G401.6 (cell line): ENCODE measurements around the gene DNAJC21.
"Not testable (repeated sequence)": the region's sequence is repeated elsewhere in the genome, so short reads cannot be mapped to it uniquely, and the experiment has no call there.

Experiments used
- FAIRE-seq: peaks from 2 replicates; lab custom pipeline; 2012; peaks lifted over from hg19 to GRCh38; lab: Jason Lieb, UNC

Gene DNAJC21

DNA sequence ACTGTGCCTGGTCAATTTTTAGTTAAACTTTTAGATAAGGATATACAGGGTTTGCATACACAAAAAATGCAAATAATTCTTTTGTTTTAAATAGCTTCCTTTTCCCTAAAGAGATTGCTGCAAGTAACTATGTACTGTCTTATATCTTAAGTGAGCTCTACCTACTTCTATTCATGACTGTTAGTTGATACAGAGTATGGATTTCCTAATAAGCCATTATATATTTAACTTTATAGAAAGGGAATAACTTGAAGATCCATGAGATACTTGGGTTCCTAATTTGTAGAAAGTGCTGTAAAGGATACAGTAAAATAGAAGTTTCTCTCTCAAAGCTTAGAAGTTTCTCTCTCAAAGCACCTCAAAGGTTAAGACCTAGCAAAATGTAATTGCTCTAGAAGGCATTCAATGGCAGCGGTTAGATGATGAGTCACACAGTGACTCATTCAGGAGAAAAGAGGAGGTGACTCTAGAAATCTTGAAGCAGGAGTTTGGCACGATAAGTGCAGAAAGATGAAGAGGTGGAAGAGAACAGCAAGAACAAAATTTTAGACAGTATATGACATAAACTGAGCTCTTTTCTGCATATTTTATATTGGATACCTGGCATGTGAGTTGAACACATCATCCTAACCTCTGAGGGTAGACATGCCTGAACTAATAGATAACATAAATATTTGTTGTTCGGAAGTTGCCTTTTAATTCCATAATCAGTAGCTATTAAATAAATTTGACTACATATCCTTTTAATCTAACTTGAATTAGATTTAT lies 5.5 kb upstream of the DNAJC21 start:
- FAIRE-seq: peak; percentile 49

DNA sequence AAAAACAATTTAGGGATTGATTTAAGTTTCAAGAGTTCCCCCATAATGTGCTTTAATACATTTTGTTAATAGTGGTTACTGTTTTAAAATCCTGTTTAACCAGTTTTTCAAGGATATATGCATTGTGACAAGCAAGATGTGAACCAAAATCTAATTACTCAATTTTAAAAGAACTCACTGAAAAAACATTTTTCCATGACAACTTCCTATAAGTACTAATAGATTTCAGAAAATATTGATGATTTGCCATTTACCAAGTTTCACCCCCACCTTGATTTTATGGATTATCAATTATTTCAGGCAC lies 4.9 kb upstream of the DNAJC21 start:
- FAIRE-seq: peak; percentile 34

GRCh38 chr5:34926318-34926888 lies 3.0 kb upstream of the DNAJC21 start:
- no peak for FAIRE-seq

- no peak for FAIRE-seq
Observed at GRCh38 chr5:34927785-34928184, 1.6 kb upstream of the DNAJC21 start.

GRCh38 chr5:34928267-34928666 lies 1.1 kb upstream of the DNAJC21 start:
- FAIRE-seq: no peak

DNA sequence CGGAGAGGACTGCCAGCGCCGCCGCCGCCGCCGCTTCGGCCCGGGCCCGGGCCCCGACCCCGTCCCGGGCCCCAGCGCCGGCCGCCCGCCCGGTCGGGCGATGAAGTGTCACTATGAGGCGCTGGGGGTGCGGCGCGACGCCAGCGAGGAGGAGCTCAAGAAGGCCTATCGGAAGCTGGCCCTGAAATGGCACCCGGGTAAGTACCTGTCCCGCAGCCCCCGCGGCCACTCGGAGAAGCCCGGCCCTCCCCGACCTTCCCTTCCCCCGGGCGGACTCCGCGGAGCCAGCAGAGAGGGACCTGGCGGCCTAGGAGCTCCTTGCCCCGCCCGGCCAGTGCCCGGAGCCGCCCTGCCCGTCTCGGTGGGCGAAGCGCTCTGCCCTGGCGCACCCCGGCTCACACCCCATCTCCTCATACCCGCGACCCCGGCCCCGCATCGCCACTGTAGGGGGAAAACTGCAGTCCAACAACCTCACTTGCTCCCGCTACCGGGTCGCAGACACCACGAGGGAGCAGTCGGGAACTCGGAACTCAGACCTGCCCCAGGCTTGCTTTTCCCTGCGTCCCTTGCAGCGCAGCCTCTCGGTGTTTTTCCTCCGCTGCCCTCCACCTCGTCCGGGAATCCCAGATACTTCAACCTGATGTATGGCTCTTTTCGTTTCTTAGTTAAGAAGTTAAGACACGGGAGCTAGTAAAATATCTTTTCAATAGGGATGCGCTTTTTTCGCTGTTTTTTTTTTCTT lies 532 bp downstream of the DNAJC21 start:
- FAIRE-seq: no peak

- FAIRE-seq: no peak
Observed at GRCh38 chr5:34930462-34930844, 1.1 kb downstream of the DNAJC21 start.

GRCh38 chr5:34930870-34931269 lies 1.5 kb downstream of the DNAJC21 start:
- no peak for FAIRE-seq

DNA sequence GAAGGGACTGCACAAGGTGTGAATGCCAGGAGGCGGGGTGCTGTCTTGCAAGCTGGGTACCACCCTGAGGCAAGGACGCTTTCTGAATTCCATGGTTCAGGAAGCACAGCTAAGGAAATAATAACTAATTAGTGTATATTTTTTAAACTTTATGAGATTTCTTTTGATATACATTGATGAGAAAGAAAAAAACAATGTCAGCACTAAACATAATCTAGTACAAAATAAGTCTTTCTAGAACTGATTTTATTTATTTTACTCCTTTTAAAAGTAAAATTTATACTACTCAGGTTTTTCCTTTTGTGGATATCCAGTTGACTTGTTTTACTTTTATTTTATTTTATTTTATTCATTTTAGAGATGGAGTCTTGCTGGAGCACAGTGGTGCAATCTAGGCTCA lies 3.6 kb downstream of the DNAJC21 start:
- FAIRE-seq: no peak

GRCh38 chr5:34941936-34942335 lies 12.6 kb downstream of the DNAJC21 start:
- FAIRE-seq: no peak

GRCh38 chr5:34944044-34944443 lies 14.7 kb downstream of the DNAJC21 start:
- FAIRE-seq: no peak

DNA sequence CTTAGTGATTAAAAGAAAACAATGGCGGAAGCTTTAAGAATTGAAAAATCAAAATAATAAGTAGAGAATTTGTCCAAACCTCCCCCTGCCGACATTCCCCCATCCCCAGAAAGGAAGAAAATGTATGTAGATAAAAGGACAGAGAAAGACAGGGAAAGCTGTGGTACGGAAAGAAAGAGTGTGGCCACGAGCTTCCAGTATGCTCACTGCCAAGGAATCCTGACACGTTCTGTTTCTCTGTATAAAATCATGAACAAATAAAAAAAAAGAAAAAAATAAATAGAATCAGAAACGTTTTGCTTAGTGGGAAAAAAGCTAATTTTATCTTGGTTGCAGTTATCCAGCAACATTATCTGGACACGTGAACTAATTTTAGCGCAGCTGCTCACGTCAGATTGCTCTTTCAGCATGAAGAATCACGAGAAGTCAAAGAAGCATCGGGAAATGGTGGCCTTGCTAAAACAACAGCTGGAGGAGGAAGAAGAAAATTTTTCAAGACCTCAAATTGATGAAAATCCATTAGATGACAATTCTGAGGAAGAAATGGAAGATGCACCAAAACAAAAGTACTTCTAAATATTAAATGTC lies 15.2 kb downstream of the DNAJC21 start:
- no peak for FAIRE-seq

DNA sequence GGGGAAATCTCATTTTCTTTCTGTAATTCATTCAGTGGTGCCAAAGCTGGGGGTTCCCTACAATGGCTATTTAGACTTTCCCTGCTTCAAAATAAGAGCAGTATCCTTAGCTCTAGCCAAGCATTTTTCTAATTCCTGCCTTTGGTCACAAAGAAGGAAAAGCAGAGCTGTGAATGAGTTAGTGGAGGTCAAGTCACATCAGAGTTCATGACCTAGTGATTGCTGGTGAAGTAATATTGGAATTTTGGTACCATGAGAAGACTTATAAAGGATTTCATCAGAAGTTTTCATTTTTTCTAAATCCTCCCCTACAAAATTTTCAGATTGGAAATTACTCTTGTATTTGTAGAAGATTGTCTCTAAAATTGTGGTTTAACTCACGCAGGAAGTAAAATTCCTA lies 28.0 kb downstream of the DNAJC21 start:
- no peak for FAIRE-seq

- FAIRE-seq: peak; percentile 86
Observed at GRCh38 chr5:34957857-34958690, 28.7 kb downstream of the DNAJC21 start.

GRCh38 chr5:34959323-34959722 lies 30.0 kb downstream of the DNAJC21 start:
- FAIRE-seq: no peak

GRCh38 chr5:34967540-34967939 lies 38.2 kb downstream of the DNAJC21 start:
- FAIRE-seq: no peak

GRCh38 chr5:34968258-34968657 lies 38.9 kb downstream of the DNAJC21 start:
- FAIRE-seq: no peak

GRCh38 chr5:34970552-34970951 lies 41.2 kb downstream of the DNAJC21 start:
- no peak for FAIRE-seq

- not testable (repeated sequence) for FAIRE-seq
Observed at GRCh38 chr5:34971655-34972054, 42.3 kb downstream of the DNAJC21 start.

DNA sequence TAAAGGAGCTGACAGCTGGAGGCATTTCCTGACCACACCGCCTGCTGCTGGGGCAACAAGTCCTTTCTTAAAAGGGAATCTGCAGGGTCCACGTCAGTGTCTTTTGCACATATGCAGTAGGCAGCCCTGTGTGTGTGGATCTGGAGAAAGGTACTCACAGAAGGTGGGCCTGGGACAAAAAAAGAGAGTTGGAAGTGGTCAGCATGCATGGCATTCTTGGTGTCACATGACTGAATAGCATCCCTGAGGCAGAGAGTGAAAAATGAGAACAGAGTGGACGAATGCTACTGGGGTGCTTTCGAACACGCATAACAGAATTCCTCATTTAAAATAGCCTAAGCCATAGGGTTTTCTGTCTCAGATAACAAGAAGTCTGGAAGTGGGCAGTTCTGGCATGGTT lies 47.0 kb downstream of the DNAJC21 start:
- FAIRE-seq: no peak

DNA sequence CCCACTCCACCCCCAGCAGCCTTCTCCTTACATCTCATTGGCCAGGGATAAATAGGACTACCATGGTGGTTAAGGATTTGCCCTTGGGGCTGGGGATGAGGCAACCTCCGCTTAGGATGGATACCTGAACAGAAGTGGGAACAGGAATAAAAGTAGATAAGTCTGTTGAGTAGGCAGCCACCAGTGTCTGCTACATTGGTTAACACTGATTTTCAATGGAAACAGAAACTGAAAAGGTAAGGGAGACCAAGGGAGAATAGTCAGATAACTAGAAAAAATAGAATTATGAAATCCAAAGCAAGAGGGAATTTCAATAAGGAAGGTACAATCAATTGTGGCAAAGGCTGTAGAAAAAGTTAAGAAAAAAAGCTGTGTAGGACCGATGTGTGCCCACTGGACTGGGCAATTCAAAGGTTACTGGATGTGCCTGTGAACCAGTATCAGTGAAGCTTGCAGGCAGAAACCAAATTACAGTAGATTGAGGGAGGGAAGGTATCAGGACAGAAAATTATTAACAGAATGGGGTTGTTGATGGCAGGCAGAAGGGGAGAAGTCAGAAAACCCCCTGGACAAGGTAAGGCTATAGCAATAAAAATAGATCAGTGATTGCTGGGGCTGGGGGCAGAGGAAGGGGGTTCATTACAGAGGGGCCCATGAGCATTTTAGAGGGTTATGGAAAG lies 48.7 kb downstream of the DNAJC21 start:
- FAIRE-seq: no peak

DNA sequence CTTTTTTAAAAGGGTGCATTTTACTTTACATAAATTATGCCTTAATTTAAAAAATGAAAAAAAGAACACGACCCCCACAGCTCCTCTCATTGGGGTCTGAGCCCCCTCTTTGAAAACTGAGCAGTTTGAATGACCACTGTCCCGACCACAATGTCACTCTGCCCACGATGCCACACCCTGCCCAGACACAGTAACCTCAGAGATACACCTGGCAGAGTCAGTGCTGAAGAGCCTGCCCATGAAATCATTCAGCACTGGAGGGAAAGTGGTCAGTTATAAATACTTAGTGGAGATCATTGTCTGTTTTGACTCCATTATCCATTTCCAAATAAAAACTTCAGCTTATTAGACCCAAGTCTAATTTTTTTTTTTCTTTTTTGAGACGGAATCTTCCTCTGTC lies 49.3 kb downstream of the DNAJC21 start:
- no peak for FAIRE-seq
